Ovary (tissue), 3 donors: ENCODE measurements around the gene DOCK4.

Experiments
- EP300 ChIP-seq: sonication (generic); formaldehyde crosslinking; IDR thresholded peaks from one replicate; pipeline ENCODE4 v1.6.1; 2017; ENCODE audit warnings: antibody characterized with exemption
- POLR2A ChIP-seq: fragments of 450-650 bp; IDR thresholded peaks from one replicate; pipeline ENCODE4 v1.6.1; 2017; ENCODE audit warnings: antibody characterized with exemption, mild to moderate bottlenecking, moderate library complexity
- TF ChIP-seq, protein P1 (sequence below), 3 donors: fragments of 450-650 bp in 2 of 3; fragments of 200-600 bp in 1 of 3; IDR thresholded peaks; one replicate each; pipeline versions ENCODE4 v1.5.1 to v1.8.0; 2016 to 2022; ENCODE audit warnings: antibody characterized with exemption in 3 of 3, mild to moderate bottlenecking in 1 of 3
- donor health status: DM: no; HTN: no; CAD: no.

DNA sequence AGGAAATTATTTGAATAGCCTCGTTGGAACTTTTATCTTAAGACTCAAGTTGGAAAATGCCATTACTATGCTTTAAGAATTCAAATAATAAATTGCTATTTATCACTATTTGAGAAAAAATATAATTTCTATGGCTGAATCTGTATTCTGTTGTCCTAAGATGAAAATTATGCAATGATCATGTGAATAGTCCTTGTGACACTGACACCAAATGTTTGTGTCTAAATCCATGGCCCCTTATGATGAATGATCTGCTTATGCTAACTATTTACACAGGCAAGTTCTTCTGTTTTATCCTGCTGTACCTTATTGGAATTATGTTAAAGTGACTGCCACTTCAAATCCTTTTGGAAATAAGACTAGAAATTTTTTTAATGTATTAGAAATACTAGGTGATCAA, 208.7 kb downstream of the DOCK4 start:
- TF ChIP-seq EP300, result no peak
- no peak for TF ChIP-seq POLR2A
- TF ChIP-seq, protein P1, sequence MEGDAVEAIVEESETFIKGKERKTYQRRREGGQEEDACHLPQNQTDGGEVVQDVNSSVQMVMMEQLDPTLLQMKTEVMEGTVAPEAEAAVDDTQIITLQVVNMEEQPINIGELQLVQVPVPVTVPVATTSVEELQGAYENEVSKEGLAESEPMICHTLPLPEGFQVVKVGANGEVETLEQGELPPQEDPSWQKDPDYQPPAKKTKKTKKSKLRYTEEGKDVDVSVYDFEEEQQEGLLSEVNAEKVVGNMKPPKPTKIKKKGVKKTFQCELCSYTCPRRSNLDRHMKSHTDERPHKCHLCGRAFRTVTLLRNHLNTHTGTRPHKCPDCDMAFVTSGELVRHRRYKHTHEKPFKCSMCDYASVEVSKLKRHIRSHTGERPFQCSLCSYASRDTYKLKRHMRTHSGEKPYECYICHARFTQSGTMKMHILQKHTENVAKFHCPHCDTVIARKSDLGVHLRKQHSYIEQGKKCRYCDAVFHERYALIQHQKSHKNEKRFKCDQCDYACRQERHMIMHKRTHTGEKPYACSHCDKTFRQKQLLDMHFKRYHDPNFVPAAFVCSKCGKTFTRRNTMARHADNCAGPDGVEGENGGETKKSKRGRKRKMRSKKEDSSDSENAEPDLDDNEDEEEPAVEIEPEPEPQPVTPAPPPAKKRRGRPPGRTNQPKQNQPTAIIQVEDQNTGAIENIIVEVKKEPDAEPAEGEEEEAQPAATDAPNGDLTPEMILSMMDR (IDR thresholded peaks at IDR 0.05), result no peak
